Liver (tissue), 9 donors: ENCODE results near the gene ASB1. TPM values are rescaled to one million over a fixed set of nuclear protein-coding genes. Genes with fewer than 3 reads are reported as not detected.

Experiments
- DNase-seq: peaks from one replicate; pipeline ENCODE4 v3.0.0-alpha.2; 2017; ENCODE audit warnings: low spot score
- H3K27ac ChIP-seq, 2 donors: one replicate each; pipeline ENCODE4 v1.7.0; 2013; ENCODE audit warnings: inconsistent platforms in 2 of 2, low read length in 2 of 2, control low read depth in 1 of 2, low read depth in 1 of 2, mild to moderate bottlenecking in 1 of 2
- H3K27me3 ChIP-seq, 4 donors: one replicate each; pipeline versions ENCODE4 v1.6.1 to v1.7.0; 2013; ENCODE audit warnings: low read length in 3 of 4, inconsistent platforms in 1 of 4, mild to moderate bottlenecking in 1 of 4, moderate library complexity in 1 of 4; ENCODE audit not compliant: control insufficient read depth in 4 of 4, insufficient read depth in 4 of 4
- H3K36me3 ChIP-seq, 4 donors: one replicate each; pipeline versions ENCODE4 v1.6.1 to v1.7.0; 2013; ENCODE audit warnings: low read length in 3 of 4, mild to moderate bottlenecking in 3 of 4, low read depth in 1 of 4, moderate library complexity in 1 of 4; ENCODE audit not compliant: control insufficient read depth in 4 of 4, insufficient read depth in 3 of 4
- H3K4me1 ChIP-seq, 4 donors: one replicate each; pipeline versions ENCODE4 v1.6.1 to v1.7.0; 2013; ENCODE audit warnings: low read length in 3 of 4, mild to moderate bottlenecking in 3 of 4, moderate library complexity in 1 of 4; ENCODE audit not compliant: control insufficient read depth in 4 of 4, insufficient read depth in 4 of 4
- H3K4me3 ChIP-seq, 3 donors: one replicate each; pipeline versions ENCODE4 v1.6.1 to v1.7.0; 2013; ENCODE audit warnings: low read length in 3 of 3, control low read depth in 1 of 3, low read depth in 1 of 3, mild to moderate bottlenecking in 1 of 3
- H3K9ac ChIP-seq, 2 donors: one replicate each; pipeline ENCODE4 v1.7.0; 2013; ENCODE audit warnings: low read length in 2 of 2, mild to moderate bottlenecking in 2 of 2, moderate library complexity in 2 of 2, control low read depth in 1 of 2, low read depth in 1 of 2
- H3K9me3 ChIP-seq, 4 donors: one replicate each; pipeline versions ENCODE4 v1.6.1 to v1.7.0; 2013; ENCODE audit warnings: low read length in 3 of 4; ENCODE audit not compliant: control insufficient read depth in 4 of 4
- CTCF ChIP-seq: fragments of 150-350 bp; IDR thresholded peaks from 2 replicates; pipeline ENCODE4 v1.5.1; 2017; ENCODE audit warnings: improper control_type of control experiment, low read depth, low read length; ENCODE audit not compliant: missing input control
- EGR1 ChIP-seq, 2 donors: IDR thresholded peaks; 2 replicates each; pipeline ENCODE4 v1.6.1; 2016 to 2018; ENCODE audit warnings: antibody characterized with exemption in 2 of 2, low read depth in 2 of 2
- FOXA2 ChIP-seq: IDR thresholded peaks from 2 replicates; pipeline ENCODE4 v1.6.1; 2016; ENCODE audit warnings: antibody characterized with exemption
- JUND ChIP-seq, 2 donors: IDR thresholded peaks; 2 replicates each; pipeline ENCODE4 v1.6.1; 2016; ENCODE audit warnings: antibody characterized with exemption in 2 of 2
- MAX ChIP-seq: IDR thresholded peaks from 2 replicates; pipeline ENCODE4 v1.6.1; 2016; ENCODE audit warnings: antibody characterized with exemption
- NR2F2 ChIP-seq: IDR thresholded peaks from 2 replicates; pipeline ENCODE4 v1.6.1; 2016; ENCODE audit warnings: antibody characterized with exemption
- REST ChIP-seq: IDR thresholded peaks from 2 replicates; pipeline ENCODE4 v1.6.1; 2016; ENCODE audit warnings: antibody characterized with exemption, mild to moderate bottlenecking
- SP1 ChIP-seq: IDR thresholded peaks from 2 replicates; pipeline ENCODE4 v1.6.1; 2018; ENCODE audit warnings: antibody characterized with exemption, mild to moderate bottlenecking
- TAF1 ChIP-seq: conservative IDR thresholded peaks from 2 replicates; pipeline ENCODE4 v1.6.1; 2016; ENCODE audit warnings: antibody characterized with exemption, mild to moderate bottlenecking
- YY1 ChIP-seq: IDR thresholded peaks from 2 replicates; pipeline ENCODE4 v1.6.1; 2016; ENCODE audit warnings: antibody characterized with exemption, mild to moderate bottlenecking
- polyA plus RNA-seq, 2 donors: library from polyadenylated mRNA; stranded (reverse) in 1 of 2; unstranded in 1 of 2; fragments of 200-250 nt in 1 of 2; fragments of >200 nt in 1 of 2; fragmentation: Nextera tagmentation in 1 of 2; extraction: Ambion mirVana in 1 of 2; gene quantifications; one replicate each; pipeline versions ENCODE4 v1.2.1 to v1.2.3, GENCODE V29; 2013 to 2015
- total RNA-seq, 2 donors: library from RNA; depleted of rRNA; stranded (reverse); fragments of >200 nt; gene quantifications; one replicate each; pipeline ENCODE4 v1.2.3, GENCODE V29; 2014
- TF ChIP-seq, protein P1 (sequence below): IDR thresholded peaks from 2 replicates; pipeline ENCODE4 v1.6.1; 2016; ENCODE audit warnings: antibody characterized with exemption
- donor health status: healthy.
- donor health status: healthy.
- donor health status: healthy.
- donor health status: healthy.
- donor health status: healthy.

ASB1 gene
- total and polyA plus RNA-seq, 4 donors = 6.1 to 15.2 (median 10.5) TPM

DNA sequence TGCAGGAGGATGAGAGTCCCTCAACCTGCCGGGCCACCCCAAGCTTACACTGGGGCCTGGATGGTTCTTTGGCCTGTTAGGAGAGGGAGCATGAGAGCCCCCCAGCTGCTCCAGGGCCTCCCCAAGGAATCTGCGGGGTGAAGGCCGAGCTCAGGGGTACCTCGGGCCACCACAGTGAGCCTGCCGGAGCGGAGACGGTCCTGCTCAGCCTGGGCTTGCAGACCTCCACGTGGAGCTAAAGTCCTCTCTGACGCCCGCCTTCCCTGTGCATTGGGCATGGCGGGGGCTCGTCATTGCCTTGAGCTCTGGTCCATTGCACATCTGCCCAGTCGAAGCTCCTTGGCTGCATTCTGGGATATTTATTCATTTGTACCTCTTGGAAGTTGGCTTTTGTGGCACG lies 62.7 kb downstream of the ASB1 start (continued):
- TF ChIP-seq EGR1 (IDR thresholded peaks at IDR 0.05; ENCODE audit: low read depth in 2 of 2) = no peak
- TF ChIP-seq SP1 = no peak
- TF ChIP-seq NR2F2 = no peak
- no peak for TF ChIP-seq TAF1
- TF ChIP-seq CTCF = no peak

- no peak overlapping the region for H3K4me3 ChIP-seq
- no peak overlapping the region for H3K27ac ChIP-seq
- peak; percentile 6 for DNase-seq
- TF ChIP-seq YY1 (no peak), REST (no peak), EGR1 (IDR thresholded peaks at IDR 0.05; ENCODE audit: low read depth in 2 of 2) (no peak), CTCF (no peak), JUND (IDR thresholded peaks at IDR 0.05) (no peak), FOXA2 (no peak), SP1 (no peak), MAX (no peak)
- TF ChIP-seq, protein P1, sequence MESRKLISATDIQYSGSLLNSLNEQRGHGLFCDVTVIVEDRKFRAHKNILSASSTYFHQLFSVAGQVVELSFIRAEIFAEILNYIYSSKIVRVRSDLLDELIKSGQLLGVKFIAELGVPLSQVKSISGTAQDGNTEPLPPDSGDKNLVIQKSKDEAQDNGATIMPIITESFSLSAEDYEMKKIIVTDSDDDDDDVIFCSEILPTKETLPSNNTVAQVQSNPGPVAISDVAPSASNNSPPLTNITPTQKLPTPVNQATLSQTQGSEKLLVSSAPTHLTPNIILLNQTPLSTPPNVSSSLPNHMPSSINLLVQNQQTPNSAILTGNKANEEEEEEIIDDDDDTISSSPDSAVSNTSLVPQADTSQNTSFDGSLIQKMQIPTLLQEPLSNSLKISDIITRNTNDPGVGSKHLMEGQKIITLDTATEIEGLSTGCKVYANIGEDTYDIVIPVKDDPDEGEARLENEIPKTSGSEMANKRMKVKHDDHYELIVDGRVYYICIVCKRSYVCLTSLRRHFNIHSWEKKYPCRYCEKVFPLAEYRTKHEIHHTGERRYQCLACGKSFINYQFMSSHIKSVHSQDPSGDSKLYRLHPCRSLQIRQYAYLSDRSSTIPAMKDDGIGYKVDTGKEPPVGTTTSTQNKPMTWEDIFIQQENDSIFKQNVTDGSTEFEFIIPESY = no peak
- H3K9me3 ChIP-seq = no peaks in the 10 kb centered on the region
- H3K9ac ChIP-seq = no peak overlapping the region
- no peaks in the 10 kb centered on the region for H3K27me3 ChIP-seq
- no peaks in the 10 kb centered on the region for H3K36me3 ChIP-seq
- no peaks in the 10 kb centered on the region for H3K4me1 ChIP-seq
Observed at GRCh38 chr2:238489896-238490295, 63.2 kb downstream of the ASB1 start.
